IPS-15b (cell line): ENCODE results near the gene PPP2R3B.
"Not testable (repeated sequence)": the region's sequence is repeated elsewhere in the genome, so short reads cannot be mapped to it uniquely, and the experiment has no call there.

Source experiments
- H3K27me3 ChIP-seq: one replicate; pipeline ENCODE4 v1.6.1; 2013; ENCODE audit warnings: low read length; ENCODE audit not compliant: control insufficient read depth, insufficient read depth
- H3K36me3 ChIP-seq: one replicate; pipeline ENCODE4 v1.6.1; 2013; ENCODE audit warnings: low read length; ENCODE audit not compliant: control insufficient read depth, insufficient read depth
- H3K4me1 ChIP-seq: one replicate; pipeline ENCODE4 v1.6.1; 2013; ENCODE audit warnings: mild to moderate bottlenecking, low read length; ENCODE audit not compliant: control insufficient read depth, insufficient read depth
- H3K4me3 ChIP-seq: one replicate; pipeline ENCODE4 v1.5.1; 2013; ENCODE audit warnings: low read depth, low read length
- H3K9ac ChIP-seq: one replicate; pipeline ENCODE4 v1.6.1; 2013; ENCODE audit warnings: low read depth, mild to moderate bottlenecking, low read length
- H3K9me3 ChIP-seq: one replicate; pipeline ENCODE4 v1.6.1; 2013; ENCODE audit warnings: mild to moderate bottlenecking, low read length; ENCODE audit not compliant: control insufficient read depth, insufficient read depth

The PPP2R3B gene

GRCh38 chrX:355329-356050 lies 31.2 kb downstream of the PPP2R3B start:
- no peak overlapping the region for H3K9ac ChIP-seq
- no peaks in the 10 kb centered on the region for H3K27me3 ChIP-seq
- no peak overlapping the region for H3K4me3 ChIP-seq
- no peaks in the 10 kb centered on the region for H3K9me3 ChIP-seq
- peaks cover 2% of the 10 kb centered on the region for H3K4me1 ChIP-seq
- peaks cover 37% of the 10 kb centered on the region for H3K36me3 ChIP-seq

GRCh38 chrX:353566-354535 lies 32.9 kb downstream of the PPP2R3B start:
- Histone ChIP-seq H3K4me1 (no peaks in the 10 kb centered on the region), H3K4me3 (no peak overlapping the region), H3K36me3 (peaks cover 40% of the 10 kb centered on the region), H3K9ac (no peak overlapping the region), H3K27me3 (no peaks in the 10 kb centered on the region), H3K9me3 (no peaks in the 10 kb centered on the region)

- Histone ChIP-seq H3K36me3 (peaks cover 32% of the 10 kb centered on the region), H3K4me1 (no peaks in the 10 kb centered on the region), H3K9me3 (no peaks in the 10 kb centered on the region), H3K27me3 (no peaks in the 10 kb centered on the region), H3K9ac (no peak overlapping the region), H3K4me3 (no peak overlapping the region)
These were observed 34.0 kb downstream of the PPP2R3B start for GRCh38 chrX:352582-353314.

- Histone ChIP-seq H3K4me3 (no peak overlapping the region), H3K4me1 (no peaks in the 10 kb centered on the region), H3K27me3 (no peaks in the 10 kb centered on the region), H3K9ac (no peak overlapping the region), H3K36me3 (peaks cover 34% of the 10 kb centered on the region), H3K9me3 (no peaks in the 10 kb centered on the region)
These were observed 34.5 kb downstream of the PPP2R3B start for GRCh38 chrX:352181-352580.

GRCh38 chrX:351736-352135 lies 35.0 kb downstream of the PPP2R3B start:
- Histone ChIP-seq H3K27me3 (no peaks in the 10 kb centered on the region), H3K4me3 (no peak overlapping the region), H3K36me3 (peaks cover 35% of the 10 kb centered on the region), H3K9ac (no peak overlapping the region), H3K4me1 (no peaks in the 10 kb centered on the region), H3K9me3 (no peaks in the 10 kb centered on the region)

- H3K9ac ChIP-seq, H3K27me3 ChIP-seq, H3K9me3 ChIP-seq, H3K4me3 ChIP-seq, H3K4me1 ChIP-seq: not testable (repeated sequence)
- H3K36me3 ChIP-seq: peaks cover 39% of the 10 kb centered on the region
These were observed 35.4 kb downstream of the PPP2R3B start for GRCh38 chrX:351324-351641.

GRCh38 chrX:350534-351323 lies 36.0 kb downstream of the PPP2R3B start:
- Histone ChIP-seq H3K9ac (no peak overlapping the region), H3K9me3 (no peaks in the 10 kb centered on the region), H3K4me3 (no peak overlapping the region), H3K27me3 (no peaks in the 10 kb centered on the region), H3K4me1 (no peaks in the 10 kb centered on the region), H3K36me3 (peaks cover 39% of the 10 kb centered on the region)

- H3K9me3 ChIP-seq: no peaks in the 10 kb centered on the region
- no peaks in the 10 kb centered on the region for H3K4me1 ChIP-seq
- H3K9ac ChIP-seq: no peak overlapping the region
- H3K27me3 ChIP-seq: no peaks in the 10 kb centered on the region
- H3K36me3 ChIP-seq: peaks cover 39% of the 10 kb centered on the region
- H3K4me3 ChIP-seq: no peak overlapping the region
These were observed 36.6 kb downstream of the PPP2R3B start for GRCh38 chrX:350148-350533.

- Histone ChIP-seq H3K4me1 (no peaks in the 10 kb centered on the region), H3K9me3 (no peaks in the 10 kb centered on the region), H3K4me3 (no peak overlapping the region), H3K36me3 (peaks cover 41% of the 10 kb centered on the region), H3K27me3 (no peaks in the 10 kb centered on the region), H3K9ac (no peak overlapping the region)
These were observed 37.0 kb downstream of the PPP2R3B start for GRCh38 chrX:349702-350101.

- Histone ChIP-seq H3K9me3 (no peaks in the 10 kb centered on the region), H3K4me1 (no peaks in the 10 kb centered on the region), H3K4me3 (no peak overlapping the region), H3K36me3 (peaks cover 44% of the 10 kb centered on the region), H3K9ac (no peak overlapping the region), H3K27me3 (no peaks in the 10 kb centered on the region)
These were observed 37.5 kb downstream of the PPP2R3B start for GRCh38 chrX:349196-349595.

- Histone ChIP-seq H3K4me3 (no peak overlapping the region), H3K36me3 (peaks cover 45% of the 10 kb centered on the region), H3K9me3 (no peaks in the 10 kb centered on the region), H3K27me3 (no peaks in the 10 kb centered on the region), H3K9ac (no peak overlapping the region), H3K4me1 (no peaks in the 10 kb centered on the region)
These were observed 38.1 kb downstream of the PPP2R3B start for GRCh38 chrX:348461-349117.
